Skin epidermis (tissue), 12 donors: ENCODE results near the gene RNF40.

Experiments
- H3K27ac ChIP-seq, 21 experiments: fragments of 200-600 bp; sonication (generic) in 11 of 21; one replicate each; pipeline ENCODE4 v1.5.0; 2020; ENCODE audit warnings: mild to moderate bottlenecking in 3 of 21, inconsistent platforms in 2 of 21, moderate library complexity in 2 of 21
- H3K4me3 ChIP-seq, 7 experiments: fragments of 200-600 bp; sonication (generic) in 2 of 7; one replicate each; pipeline ENCODE4 v1.5.0; 2020; ENCODE audit warnings: inconsistent platforms in 2 of 7, mild to moderate bottlenecking in 2 of 7, moderate library complexity in 1 of 7

Gene RNF40

GRCh38 chr16:30738984-30739951, 22.9 kb upstream of the RNF40 start:
- no peak overlapping the region for H3K4me3 ChIP-seq
- H3K27ac ChIP-seq, result peak overlapping the region in 17 of 21 experiments; percentile 2 to 85 (median 74)

GRCh38 chr16:30740364-30741251, 21.5 kb upstream of the RNF40 start:
- Histone ChIP-seq H3K4me3 (peak overlapping the region; percentile 7 to 32 (median 15)), H3K27ac (peak overlapping the region in 20 of 21 experiments; percentile 46 to 85 (median 75))

DNA sequence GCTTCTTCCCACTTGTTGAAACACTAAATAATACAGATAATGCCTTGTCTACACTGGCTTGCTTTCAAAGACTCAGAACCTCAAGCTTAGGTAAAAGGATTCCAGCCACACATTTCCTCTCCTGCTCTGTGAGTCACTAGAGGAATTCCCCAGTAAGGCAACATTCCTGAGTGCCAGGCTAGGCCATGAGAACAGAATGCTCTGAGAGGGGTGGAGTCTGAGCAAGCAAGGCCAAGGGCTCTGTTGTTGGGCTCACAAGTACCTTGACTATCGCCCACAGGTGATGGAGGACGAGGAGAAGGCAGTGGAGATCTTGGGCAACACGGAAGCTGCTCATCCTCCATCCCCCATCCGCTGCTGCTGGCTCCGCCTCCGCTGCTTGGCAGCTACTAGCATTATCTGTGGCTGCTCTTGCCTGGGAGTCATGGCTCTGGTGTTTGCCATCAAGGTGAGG, 20.6 kb upstream of the RNF40 start:
- Histone ChIP-seq H3K4me3 (peak overlapping the region; percentile 7 to 32 (median 15)), H3K27ac (peak overlapping the region in 19 of 21 experiments; percentile 1 to 85 (median 71))

- no peak overlapping the region for H3K4me3 ChIP-seq
- peak overlapping the region in 3 of 21 experiments; percentile 16 to 57 (median 17) for H3K27ac ChIP-seq
Measured at GRCh38 chr16:30743716-30744115, 18.4 kb upstream of the RNF40 start.

GRCh38 chr16:30744183-30744582, 17.9 kb upstream of the RNF40 start:
- H3K4me3 ChIP-seq, result no peak overlapping the region
- peak overlapping the region in 3 of 21 experiments; percentile 16 to 57 (median 17) for H3K27ac ChIP-seq

GRCh38 chr16:30745082-30745481, 17.0 kb upstream of the RNF40 start:
- no peak overlapping the region for H3K27ac ChIP-seq
- H3K4me3 ChIP-seq, result no peak overlapping the region

DNA sequence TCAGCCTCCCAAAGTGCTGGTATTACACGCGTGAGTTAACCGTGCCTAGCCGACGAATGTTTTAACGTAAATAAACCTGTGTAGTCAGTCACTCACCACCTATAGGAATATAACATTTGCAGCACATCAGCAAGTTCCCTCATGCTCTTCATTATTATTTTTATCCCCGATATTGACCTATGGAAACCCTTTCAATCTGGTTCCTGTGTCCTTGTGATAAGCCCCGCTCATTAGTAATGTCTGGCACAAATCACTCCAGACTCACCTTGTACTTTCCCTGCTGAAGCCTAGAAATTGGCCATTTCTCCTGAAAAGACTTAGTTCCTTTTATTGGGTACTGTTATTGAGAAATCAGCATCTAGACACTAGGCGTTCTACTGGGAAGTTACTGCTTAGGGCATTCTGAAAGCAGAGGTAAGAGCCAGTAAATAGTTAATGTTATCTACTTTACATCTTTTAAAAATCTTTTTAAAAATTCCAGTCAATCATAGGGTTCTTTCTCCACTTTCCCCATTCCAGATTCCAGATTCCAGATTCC, 15.4 kb upstream of the RNF40 start:
- Histone ChIP-seq H3K27ac (peak overlapping the region in 2 of 21 experiments; percentile 80 to 85), H3K4me3 (no peak overlapping the region)

GRCh38 chr16:30747331-30747730, 14.8 kb upstream of the RNF40 start:
- Histone ChIP-seq H3K27ac (peak overlapping the region in 20 of 21 experiments; percentile 53 to 91 (median 82)), H3K4me3 (peak overlapping the region in 6 of 7 experiments; percentile 56 to 92 (median 82))

GRCh38 chr16:30747799-30748633, 14.1 kb upstream of the RNF40 start, which contains the start of gene PHKG2:
Gene PHKG2 (plus strand): TSS chr16:30748425. CDS start chr16:30748821, 396 bp downstream.
- H3K27ac ChIP-seq, result peak within 1 kb of the TSS in 20 of 21 experiments; percentile 58 to 94 (median 84)
- H3K4me3 ChIP-seq, result peak within 1 kb of the TSS; percentile 56 to 96 (median 90)

- Histone ChIP-seq H3K27ac (peak overlapping the region in 20 of 21 experiments; percentile 58 to 94 (median 84)), H3K4me3 (peak overlapping the region; percentile 56 to 96 (median 90))
Measured at GRCh38 chr16:30748634-30749445, 13.3 kb upstream of the RNF40 start.

- no peak overlapping the region for H3K27ac ChIP-seq
- H3K4me3 ChIP-seq, result no peak overlapping the region
Measured at GRCh38 chr16:30750201-30750600, 11.9 kb upstream of the RNF40 start.

DNA sequence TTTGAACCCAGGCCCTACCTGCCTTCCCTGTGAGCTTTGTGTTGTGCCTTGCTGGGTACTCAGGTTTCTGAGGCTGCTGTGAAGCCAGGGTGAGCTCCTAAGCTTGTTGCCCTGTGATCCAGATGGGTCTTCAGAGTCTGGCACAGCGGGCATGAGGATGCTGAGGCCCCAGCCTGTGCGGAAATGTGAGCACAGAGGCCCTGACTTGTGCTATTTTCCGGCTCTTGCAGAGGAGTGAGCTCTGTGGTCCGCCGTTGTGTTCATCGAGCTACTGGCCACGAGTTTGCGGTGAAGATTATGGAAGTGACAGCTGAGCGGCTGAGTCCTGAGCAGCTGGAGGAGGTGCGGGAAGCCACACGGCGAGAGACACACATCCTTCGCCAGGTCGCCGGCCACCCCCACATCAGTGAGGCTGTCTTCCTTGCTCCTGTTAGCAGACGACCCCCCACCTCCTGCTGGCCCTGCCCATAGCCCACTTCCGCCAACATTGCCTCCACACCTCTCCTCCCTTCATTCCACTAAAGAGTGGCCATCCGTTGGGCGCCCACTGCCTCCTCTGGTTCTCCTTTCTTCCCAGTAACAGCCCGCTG, 11.2 kb upstream of the RNF40 start:
- H3K27ac ChIP-seq, result no peak overlapping the region
- H3K4me3 ChIP-seq, result no peak overlapping the region

GRCh38 chr16:30753596-30753995, 8.5 kb upstream of the RNF40 start:
- no peak overlapping the region for H3K27ac ChIP-seq
- no peak overlapping the region for H3K4me3 ChIP-seq

GRCh38 chr16:30755955-30756780, 6.0 kb upstream of the RNF40 start:
- Histone ChIP-seq H3K27ac (no peak overlapping the region), H3K4me3 (no peak overlapping the region)

DNA sequence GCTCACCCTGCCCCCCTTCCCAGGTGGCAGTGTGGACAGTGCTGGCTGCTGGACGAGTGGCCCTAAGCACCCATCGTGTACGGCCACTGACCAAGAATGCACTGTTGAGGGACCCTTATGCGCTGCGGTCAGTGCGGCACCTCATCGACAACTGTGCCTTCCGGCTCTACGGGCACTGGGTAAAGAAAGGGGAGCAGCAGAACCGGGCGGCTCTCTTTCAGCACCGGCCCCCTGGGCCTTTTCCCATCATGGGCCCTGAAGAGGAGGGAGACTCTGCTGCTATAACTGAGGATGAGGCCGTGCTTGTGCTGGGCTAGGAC, 5.4 kb upstream of the RNF40 start:
- H3K27ac ChIP-seq, result no peak overlapping the region
- H3K4me3 ChIP-seq, result no peak overlapping the region

DNA sequence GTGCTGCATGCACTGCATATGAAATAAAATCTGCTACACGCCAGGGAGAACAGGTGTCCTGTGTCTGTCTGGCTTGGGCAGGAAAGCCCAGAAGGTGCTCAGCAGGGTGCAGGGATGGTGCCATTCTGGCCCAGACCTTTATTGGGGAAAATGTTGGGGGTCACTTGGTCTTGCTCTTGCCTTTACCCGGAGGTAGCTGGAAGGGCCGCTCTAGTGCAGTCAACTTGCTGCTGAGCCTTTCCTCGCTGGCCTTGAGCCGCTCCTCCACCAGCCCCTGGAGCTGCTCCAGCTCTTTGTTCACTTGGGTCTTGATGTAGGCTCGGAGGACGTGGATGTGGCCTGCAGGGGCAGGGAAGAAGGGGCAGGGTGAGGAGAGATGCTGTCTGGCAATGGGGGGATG, 4.8 kb upstream of the RNF40 start:
- Histone ChIP-seq H3K4me3 (no peak overlapping the region), H3K27ac (no peak overlapping the region)

DNA sequence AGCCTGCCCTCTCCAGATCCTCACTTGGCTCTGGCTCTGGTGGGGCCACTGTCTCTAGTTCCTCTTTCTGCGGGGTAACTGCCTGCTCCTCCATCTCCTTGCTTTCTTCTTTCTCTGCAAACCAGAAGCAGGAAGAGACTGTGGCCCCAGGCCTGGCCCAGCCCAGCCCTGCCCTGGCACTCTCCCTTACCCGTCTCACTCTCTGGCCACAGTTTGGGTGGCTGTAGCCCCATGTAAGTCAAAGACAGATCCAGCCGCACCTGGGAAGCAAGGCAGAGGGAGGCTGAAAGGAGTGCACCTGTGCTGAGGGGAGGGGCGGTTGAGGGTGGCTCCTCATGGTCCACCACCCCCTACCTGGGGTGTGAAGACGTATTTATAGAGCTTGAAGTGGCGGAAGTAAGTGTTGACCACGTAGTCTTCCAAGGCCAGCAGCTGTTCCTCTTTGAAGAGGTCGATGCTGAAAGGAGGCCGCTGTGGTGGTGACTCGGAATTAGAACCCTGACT, 3.1 kb upstream of the RNF40 start:
- no peak overlapping the region for H3K4me3 ChIP-seq
- H3K27ac ChIP-seq, result peak overlapping the region in 12 of 21 experiments; percentile 2 to 59 (median 51)
